K562 (cell line): Measurements from ENCODE around the gene PNMA5. TPM values are rescaled to one million over a fixed set of nuclear protein-coding genes. Genes with fewer than 3 reads are reported as not detected.

Experiments used
- ATAC-seq: fragments of 200-7000 bp; cut with Tn5 transposase; 3 replicates; pipeline ENCODE4 v1.9.1; 2020; ENCODE audit warnings: moderate library complexity
- BruUV-seq: library from RNA; stranded (reverse); fragments of 400-500 nt; replicated peaks from 2 replicates; lab custom pipeline; 2021; lab: Mats Ljungman, UMichigan
- CTCF ChIA-PET: fragments of 300-600 bp; formaldehyde crosslinking; extraction: SDS; loops from one replicate; lab custom pipeline; 2021; ENCODE audit warnings: low intra/inter-chr PET ratio; lab: Yijun Ruan, JAX
- POLR2A ChIA-PET: fragments of 300-600, 350-650 bp; sonication (Branson Sonifier 250); formaldehyde crosslinking; extraction: SDS; loops from one replicate; lab custom pipeline; 2021; ENCODE audit warnings: antibody characterized with exemption, inconsistent platforms; lab: Yijun Ruan, JAX
- DNase-seq, 4 experiments: peaks; one replicate each; pipeline versions ENCODE4 v3.0.0 to v3.0.0-alpha.2; 2011 to 2018; ENCODE audit warnings: low spot score in 3 of 4, mixed read lengths in 3 of 4; ENCODE audit errors: extremely low read depth in 1 of 4
- FAIRE-seq: peaks from 2 replicates; lab custom pipeline; 2011; peaks lifted over from hg19 to GRCh38; lab: Jason Lieb, UNC
- H2AFZ ChIP-seq: 2 replicates; pipeline ENCODE4 v1.6.0; 2011; ENCODE audit warnings: low read depth, low read length, control low read depth, inconsistent platforms
- H3K27ac ChIP-seq: fragments of 200-600 bp; 3 replicates; pipeline ENCODE4 v1.8.0; 2011; ENCODE audit warnings: low read depth, mild to moderate bottlenecking, control low read depth, inconsistent platforms, low read length, moderate library complexity, mixed read lengths; ENCODE audit errors: extremely low read depth
- H3K27me3 ChIP-seq, 2 experiments: fragments of 300-600 bp in 1 of 2; 2 replicates in 1 of 2; 3 replicates in 1 of 2; pipeline versions ENCODE4 v1.6.0 to v1.8.0; 2011; ENCODE audit warnings: inconsistent platforms in 2 of 2, low read length in 2 of 2, mild to moderate bottlenecking in 1 of 2, mixed read lengths in 1 of 2, moderate library complexity in 1 of 2; ENCODE audit not compliant: control insufficient read depth in 2 of 2, insufficient read depth in 2 of 2
- H3K36me3 ChIP-seq: fragments of 300-600 bp; 3 replicates; pipeline ENCODE4 v1.8.0; 2011; ENCODE audit warnings: mild to moderate bottlenecking, low read length, inconsistent platforms; ENCODE audit not compliant: control insufficient read depth, insufficient read depth
- H3K4me1 ChIP-seq, 2 experiments: fragments of 200-600 bp in 1 of 2; replicated peaks in 1 of 2; 2 replicates in 1 of 2; 3 replicates in 1 of 2; pipeline versions ENCODE4 v1.5.1 to v1.8.0; 2011; ENCODE audit warnings: inconsistent platforms in 2 of 2, low read length in 2 of 2, mild to moderate bottlenecking in 1 of 2, mixed read lengths in 1 of 2, moderate library complexity in 1 of 2; ENCODE audit not compliant: control insufficient read depth in 2 of 2, insufficient read depth in 2 of 2
- H3K4me2 ChIP-seq: 2 replicates; pipeline ENCODE4 v1.6.1; 2011; ENCODE audit warnings: low read length, control low read depth, inconsistent platforms, mixed read lengths; ENCODE audit not compliant: insufficient read depth
- H3K4me3 ChIP-seq: fragments of 200-600 bp; sonication (generic), shearing (Covaris generic); 2 replicates; pipeline ENCODE4 v1.5.1; 2016; ENCODE audit warnings: control low read depth, inconsistent platforms
- H3K79me2 ChIP-seq: fragments of 200-600 bp; 3 replicates; pipeline ENCODE4 v1.8.0; 2011; ENCODE audit warnings: low read length, inconsistent platforms; ENCODE audit not compliant: control insufficient read depth, insufficient read depth
- H3K9ac ChIP-seq, 2 experiments: 2 replicates each; pipeline versions ENCODE4 v1.6.0 to v1.6.1; 2011; ENCODE audit warnings: low read depth in 2 of 2, low read length in 2 of 2, control low read depth in 1 of 2, inconsistent platforms in 1 of 2, mild to moderate bottlenecking in 1 of 2, mixed read lengths in 1 of 2; ENCODE audit not compliant: insufficient read depth in 1 of 2
- H3K9me1 ChIP-seq: one replicate; pipeline ENCODE4 v1.6.0; 2011; ENCODE audit warnings: inconsistent platforms, mild to moderate bottlenecking, low read length, moderate library complexity; ENCODE audit not compliant: control insufficient read depth, insufficient read depth
- H3K9me3 ChIP-seq: replicated peaks from 2 replicates; pipeline ENCODE4 v1.5.1; 2011; ENCODE audit warnings: low read depth, low read length, inconsistent platforms; ENCODE audit not compliant: control insufficient read depth, insufficient read depth
- H4K20me1 ChIP-seq: replicated peaks from 2 replicates; pipeline ENCODE4 v1.6.1; 2011; ENCODE audit warnings: low read length, inconsistent platforms, mixed read lengths; ENCODE audit not compliant: control insufficient read depth, insufficient read depth
- AFF4 ChIP-seq: sonication (generic); formaldehyde crosslinking; IDR thresholded peaks from 2 replicates; pipeline ENCODE4 v1.8.0; 2023; ENCODE audit warnings: mild to moderate bottlenecking, missing genetic modification reagents
- FOSL1 ChIP-seq: fragments of 200-800 bp; sonication (Bioruptor generic); conservative IDR thresholded peaks from 2 replicates; pipeline ENCODE4 v1.6.1; 2016; ENCODE audit warnings: missing genetic modification characterization, missing compliant biosample characterization
- L3MBTL2 ChIP-seq: fragments of 450-650 bp; IDR thresholded peaks from 2 replicates; pipeline ENCODE4 v1.6.1; 2016; ENCODE audit warnings: mild to moderate bottlenecking, moderate library complexity
- NR2F6 ChIP-seq: fragments of 450-650 bp; formaldehyde crosslinking; IDR thresholded peaks from 2 replicates; pipeline ENCODE4 v1.4.0; 2020; ENCODE audit warnings: mild to moderate bottlenecking
- TCFL5 ChIP-seq: fragments of 250-450 bp; sonication (Bioruptor Pico); conservative IDR thresholded peaks from 2 replicates; pipeline ENCODE4 v1.6.1; 2021; ENCODE audit warnings: mild to moderate bottlenecking, moderate library complexity, matching md5 sums
- ZNF140 ChIP-seq: fragments of 250-450 bp; sonication (Bioruptor Pico); IDR thresholded peaks from 2 replicates; pipeline ENCODE4 v1.8.0; 2021; ENCODE audit warnings: moderate library complexity, mild to moderate bottlenecking, inconsistent platforms
- WGBS: fragments of 100-300 bp; shearing (Covaris generic); methylation state at CpG from one replicate; pipeline ENCODE4 v1.1.6; 2016; ENCODE audit warnings: low coverage, mixed read lengths; ENCODE audit not compliant: insufficient coverage; ENCODE audit errors: missing lambda C conversion rate; 5-methylcytosine and 5-hydroxymethylcytosine counted together
- in situ Hi-C: fragments of 300-500 bp; cut with MboI; formaldehyde crosslinking; loops from 4 replicates; pipeline ENCODE4 v1.15.0; 2018; ENCODE audit warnings: inconsistent platforms, mixed read lengths
- intact Hi-C: fragments of 100-400 bp; cut with micrococcal nuclease; formaldehyde crosslinking; loops from 2 replicates; pipeline ENCODE4 v1.14.2; 2022
- polyA plus RNA-seq, 8 experiments: library from polyadenylated mRNA; depleted of rRNA in 4 of 8; stranded (reverse) in 5 of 8; unstranded in 3 of 8; fragments of >200 nt; fragmentation: Nextera tagmentation in 2 of 8; fragmentation: Illumina TruSeq in 1 of 8; extraction: Ambion mirVana in 2 of 8; extraction: Trizol in 1 of 8; gene quantifications; 2 replicates each; pipeline versions ENCODE4 v1.2.1 to v1.2.3, GENCODE V29; 2011 to 2014; ENCODE audit warnings: inconsistent platforms in 1 of 8, missing spikeins in 1 of 8
- total RNA-seq, 7 experiments: library from RNA; depleted of rRNA in 6 of 7; stranded (reverse); fragments of >200 nt in 6 of 7; fragmentation: Illumina TruSeq in 2 of 7; extraction: Trizol in 2 of 7; gene quantifications; 2 replicates each; pipeline versions ENCODE4 v1.2.1 to v1.2.3, GENCODE V29; 2011 to 2021; ENCODE audit warnings: low replicate concordance in 1 of 7
- TF ChIP-seq, protein P1 (sequence below): fragments of 450-650 bp; IDR thresholded peaks from 2 replicates; pipeline ENCODE4 v1.6.1; 2018; ENCODE audit not compliant: partially characterized antibody
- TF ChIP-seq, protein P2 (sequence below), 2 experiments: IDR thresholded peaks; 2 replicates each; pipeline ENCODE4 v1.6.1; 2011; ENCODE audit warnings: borderline replicate concordance in 1 of 2, control low read depth in 1 of 2, low read depth in 1 of 2, low read length in 1 of 2, mild to moderate bottlenecking in 1 of 2, mixed read lengths in 1 of 2, moderate library complexity in 1 of 2; ENCODE audit not compliant: insufficient read depth in 1 of 2, insufficient read length in 1 of 2, poor library complexity in 1 of 2, severe bottlenecking in 1 of 2; ENCODE audit errors: extremely low read depth in 1 of 2

PNMA5 gene
- total and polyA plus RNA-seq, 9 of the 15 experiments (the other 6 are each of a cell fraction or from before 2014, with no cell fraction given) = 0.03 to 0.20 (median 0.07) TPM; not detected in 3

DNA sequence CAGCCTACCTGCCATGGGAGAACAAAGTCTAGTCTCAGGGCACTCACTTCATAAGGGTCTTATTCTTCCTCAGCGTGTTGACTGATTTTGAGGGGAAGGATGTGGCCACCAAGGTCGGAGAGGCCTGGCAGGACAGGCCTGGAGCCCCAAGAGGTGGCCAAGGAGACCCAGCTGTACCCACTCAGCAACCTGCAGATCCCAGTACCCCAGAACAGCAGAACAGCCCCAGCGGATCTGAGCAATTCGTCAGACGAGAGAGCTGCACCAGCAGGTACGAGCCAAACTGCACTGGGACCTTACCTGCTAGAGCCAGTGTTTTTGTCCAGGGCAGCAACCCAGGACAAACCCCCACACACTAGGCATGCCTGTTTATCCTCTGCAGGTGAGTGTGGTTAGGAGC is 34.3 kb downstream of the PNMA5 start (continued):
- TF ChIP-seq, protein P1, sequence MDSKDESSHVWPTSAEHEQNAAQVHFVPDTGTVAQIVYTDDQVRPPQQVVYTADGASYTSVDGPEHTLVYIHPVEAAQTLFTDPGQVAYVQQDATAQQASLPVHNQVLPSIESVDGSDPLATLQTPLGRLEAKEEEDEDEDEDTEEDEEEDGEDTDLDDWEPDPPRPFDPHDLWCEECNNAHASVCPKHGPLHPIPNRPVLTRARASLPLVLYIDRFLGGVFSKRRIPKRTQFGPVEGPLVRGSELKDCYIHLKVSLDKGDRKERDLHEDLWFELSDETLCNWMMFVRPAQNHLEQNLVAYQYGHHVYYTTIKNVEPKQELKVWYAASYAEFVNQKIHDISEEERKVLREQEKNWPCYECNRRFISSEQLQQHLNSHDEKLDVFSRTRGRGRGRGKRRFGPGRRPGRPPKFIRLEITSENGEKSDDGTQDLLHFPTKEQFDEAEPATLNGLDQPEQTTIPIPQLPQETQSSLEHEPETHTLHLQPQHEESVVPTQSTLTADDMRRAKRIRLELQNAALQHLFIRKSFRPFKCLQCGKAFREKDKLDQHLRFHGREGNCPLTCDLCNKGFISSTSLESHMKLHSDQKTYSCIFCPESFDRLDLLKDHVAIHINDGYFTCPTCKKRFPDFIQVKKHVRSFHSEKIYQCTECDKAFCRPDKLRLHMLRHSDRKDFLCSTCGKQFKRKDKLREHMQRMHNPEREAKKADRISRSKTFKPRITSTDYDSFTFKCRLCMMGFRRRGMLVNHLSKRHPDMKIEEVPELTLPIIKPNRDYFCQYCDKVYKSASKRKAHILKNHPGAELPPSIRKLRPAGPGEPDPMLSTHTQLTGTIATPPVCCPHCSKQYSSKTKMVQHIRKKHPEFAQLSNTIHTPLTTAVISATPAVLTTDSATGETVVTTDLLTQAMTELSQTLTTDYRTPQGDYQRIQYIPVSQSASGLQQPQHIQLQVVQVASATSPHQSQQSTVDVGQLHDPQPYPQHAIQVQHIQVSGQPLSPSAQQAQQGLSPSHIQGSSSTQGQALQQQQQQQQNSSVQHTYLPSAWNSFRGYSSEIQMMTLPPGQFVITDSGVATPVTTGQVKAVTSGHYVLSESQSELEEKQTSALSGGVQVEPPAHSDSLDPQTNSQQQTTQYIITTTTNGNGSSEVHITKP = no peak

- in situ Hi-C loops = loop anchor here (25.0 kb wide), 1 partner anchor 304 kb away; a partner anchor contains a TSS
- peak overlapping the region; percentile 83 for H2AFZ ChIP-seq
- ChIA-PET CTCF (interaction anchor here (0.6 to 1.2 kb wide), 8 partner anchors 8 to 1839 kb away, joined by 3 to 6 read pairs (median 3); no protein-coding TSS in a partner anchor), POLR2A (no interaction called here)
- intact Hi-C loops = loop anchor here (5.0 to 10.0 kb wide), 2 partner anchors 74 to 706 kb away; no protein-coding TSS in a partner anchor
- 10% methylated on average over 39 of the region's 53 CpGs for WGBS
- no peaks in the 10 kb centered on the region for H3K9me1 ChIP-seq
- H3K4me3 ChIP-seq = peak overlapping the region; percentile 3; the same call in 1 of the 2 replicates
- H3K36me3 ChIP-seq = no peaks in the 10 kb centered on the region
- no TSS peak for BruUV-seq
- ATAC-seq = peak; percentile 99
- peak overlapping the region in 1 of 2 experiments; percentile 74; a peak in 2 of 4 replicates for H3K9ac ChIP-seq
- no peaks in the 10 kb centered on the region for H4K20me1 ChIP-seq
- H3K79me2 ChIP-seq = no peaks in the 10 kb centered on the region
- peak overlapping the region; percentile 36 for H3K4me2 ChIP-seq
- DNase-seq = peak; percentile 85 to 93 (median 88)
- peak overlapping the region; percentile 59 for H3K27ac ChIP-seq
- H3K4me1 ChIP-seq = peaks cover 11 to 13% of the 10 kb centered on the region in 2 experiments; a peak in 4 of 5 replicates
- no peaks in the 10 kb centered on the region for H3K27me3 ChIP-seq
- H3K9me3 ChIP-seq = peaks cover 7% of the 10 kb centered on the region
- peak; percentile 96 for FAIRE-seq
- TF ChIP-seq L3MBTL2 = peak; percentile 87
- TF ChIP-seq ZNF140 (CRISPR knock-in tag) = no peak
- TF ChIP-seq, protein P2, sequence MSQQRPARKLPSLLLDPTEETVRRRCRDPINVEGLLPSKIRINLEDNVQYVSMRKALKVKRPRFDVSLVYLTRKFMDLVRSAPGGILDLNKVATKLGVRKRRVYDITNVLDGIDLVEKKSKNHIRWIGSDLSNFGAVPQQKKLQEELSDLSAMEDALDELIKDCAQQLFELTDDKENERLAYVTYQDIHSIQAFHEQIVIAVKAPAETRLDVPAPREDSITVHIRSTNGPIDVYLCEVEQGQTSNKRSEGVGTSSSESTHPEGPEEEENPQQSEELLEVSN (IDR thresholded peaks at IDR 0.05; ENCODE audit: borderline replicate concordance in 1 of 2, extremely low read depth in 1 of 2, insufficient read depth in 1 of 2, insufficient read length in 1 of 2, low read depth in 1 of 2, low read length in 1 of 2, poor library complexity in 1 of 2, severe bottlenecking in 1 of 2) = peak; percentile 67 to 70
- peak; percentile 55; the same call in 1 of the 2 replicates for TF ChIP-seq AFF4
- no peak for TF ChIP-seq TCFL5 (CRISPR knock-in tag)
- TF ChIP-seq NR2F6 (CRISPR knock-in tag) = no peak
- no peak for TF ChIP-seq FOSL1 (tag)
Measured at GRCh38 chrX:152958524-152959465, 35.1 kb downstream of the PNMA5 start.
